Esophagus squamous epithelium (tissue), 5 donors: ENCODE measurements around the gene TRNP1. TPM values are rescaled to one million over a fixed set of nuclear protein-coding genes. Genes with fewer than 3 reads are reported as not detected.
A peak's percentile ranks its signal among the peaks of the same experiment; 100 is the strongest.

Experiments
- DNase-seq: peaks from one replicate; lab custom pipeline; 2025; lab: John Stamatoyannopoulos, UW
- H3K27ac ChIP-seq, 4 donors: fragments of 200-600 bp; sonication (generic); one replicate each; pipeline ENCODE4 v1.5.1; 2016 to 2019; ENCODE audit warnings: mild to moderate bottlenecking in 1 of 4
- H3K27me3 ChIP-seq, 4 donors: fragments of 200-600 bp; sonication (generic); 1 replicate in 3 of 4; 2 replicates in 1 of 4; pipeline versions ENCODE4 v1.5.1 to v1.6.0; 2017 to 2021; ENCODE audit warnings: antibody characterized with exemption in 1 of 4
- H3K36me3 ChIP-seq, 3 donors: fragments of 200-600 bp; sonication (generic); one replicate each; pipeline ENCODE4 v1.5.1; 2016 to 2019
- H3K4me1 ChIP-seq, 3 donors: fragments of 200-600 bp; sonication (generic); one replicate each; pipeline ENCODE4 v1.5.1; 2017 to 2019
- H3K4me3 ChIP-seq, 4 donors: fragments of 200-600 bp; sonication (generic); 1 replicate in 3 of 4; 2 replicates in 1 of 4; pipeline ENCODE4 v1.5.1; 2016 to 2019; ENCODE audit warnings: mild to moderate bottlenecking in 2 of 4, moderate library complexity in 1 of 4
- H3K9me3 ChIP-seq, 3 donors: fragments of 200-600 bp; sonication (generic); one replicate each; pipeline ENCODE4 v1.5.1; 2016 to 2019
- POLR2A ChIP-seq, 4 donors: fragments of 450-650 bp; IDR thresholded peaks; one replicate each; pipeline ENCODE4 v1.6.1; 2017; ENCODE audit warnings: antibody characterized with exemption in 4 of 4, mild to moderate bottlenecking in 4 of 4, moderate library complexity in 3 of 4
- WGBS, 2 donors: methylation state at CpG; one replicate each; pipeline ENCODE4 v1.1.5; 2018; 5-methylcytosine and 5-hydroxymethylcytosine counted together
- intact Hi-C: fragments of 100-400 bp; cut with DNase I; formaldehyde crosslinking; loops from one replicate; pipeline ENCODE4 v1.15.0; 2022
- total RNA-seq, 4 donors: library from RNA; depleted of rRNA; stranded (reverse); fragments of >200 nt; gene quantifications; one replicate each; pipeline ENCODE4 v1.1.0, GENCODE V29; 2016
- TF ChIP-seq, protein P1 (sequence below), 6 experiments: fragments of 450-650 bp in 4 of 6; fragments of 200-600 bp in 2 of 6; sonication (generic) in 2 of 6; IDR thresholded peaks; one replicate each; pipeline ENCODE4 v1.5.1; 2016 to 2019; ENCODE audit warnings: antibody characterized with exemption in 6 of 6, mild to moderate bottlenecking in 4 of 6, moderate library complexity in 4 of 6
- donor health status: DM: yes; HTN: yes; CAD: no.

Gene TRNP1
- total RNA-seq, 4 donors from 2014 or later = 26.9 to 208 (median 64.5) TPM

DNA sequence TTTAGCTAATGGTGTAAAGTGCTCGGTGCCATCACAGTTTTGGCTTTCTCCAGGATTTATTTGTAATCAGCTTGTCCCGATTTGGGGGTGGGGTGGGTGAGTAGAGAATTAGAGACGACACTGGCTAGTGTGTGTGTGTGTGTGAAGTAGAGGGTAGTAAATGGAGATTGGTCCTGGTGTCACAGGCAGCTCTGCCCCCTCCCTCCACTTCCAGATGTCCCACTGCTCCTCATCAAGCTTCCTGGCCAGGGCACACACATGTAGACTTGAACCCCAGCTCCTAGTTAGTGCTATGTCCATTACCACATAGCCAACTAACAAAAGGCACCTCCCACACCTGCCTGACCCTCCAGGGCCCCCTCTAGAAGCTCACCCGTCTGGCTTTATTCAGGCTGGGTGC, 3.2 kb downstream of the TRNP1 start:
- intact Hi-C loops = loop anchor here (5.0 to 10.0 kb wide), 2 partner anchors 36 to 98 kb away; no protein-coding TSS in a partner anchor
- Histone ChIP-seq H3K9me3 (no peaks in the 10 kb centered on the region), H3K27me3 (peaks cover 0 to 45% (median 0%) of the 10 kb centered on the region in 4 donors), H3K4me1 (peaks cover 61 to 88% (median 73%) of the 10 kb centered on the region in 3 donors), H3K36me3 (no peaks in the 10 kb centered on the region), H3K4me3 (peak overlapping the region in 3 of 4 donors; percentile 62 to 90 (median 73)), H3K27ac (peak overlapping the region; percentile 62 to 93 (median 81))
- TF ChIP-seq, protein P1, sequence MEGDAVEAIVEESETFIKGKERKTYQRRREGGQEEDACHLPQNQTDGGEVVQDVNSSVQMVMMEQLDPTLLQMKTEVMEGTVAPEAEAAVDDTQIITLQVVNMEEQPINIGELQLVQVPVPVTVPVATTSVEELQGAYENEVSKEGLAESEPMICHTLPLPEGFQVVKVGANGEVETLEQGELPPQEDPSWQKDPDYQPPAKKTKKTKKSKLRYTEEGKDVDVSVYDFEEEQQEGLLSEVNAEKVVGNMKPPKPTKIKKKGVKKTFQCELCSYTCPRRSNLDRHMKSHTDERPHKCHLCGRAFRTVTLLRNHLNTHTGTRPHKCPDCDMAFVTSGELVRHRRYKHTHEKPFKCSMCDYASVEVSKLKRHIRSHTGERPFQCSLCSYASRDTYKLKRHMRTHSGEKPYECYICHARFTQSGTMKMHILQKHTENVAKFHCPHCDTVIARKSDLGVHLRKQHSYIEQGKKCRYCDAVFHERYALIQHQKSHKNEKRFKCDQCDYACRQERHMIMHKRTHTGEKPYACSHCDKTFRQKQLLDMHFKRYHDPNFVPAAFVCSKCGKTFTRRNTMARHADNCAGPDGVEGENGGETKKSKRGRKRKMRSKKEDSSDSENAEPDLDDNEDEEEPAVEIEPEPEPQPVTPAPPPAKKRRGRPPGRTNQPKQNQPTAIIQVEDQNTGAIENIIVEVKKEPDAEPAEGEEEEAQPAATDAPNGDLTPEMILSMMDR (IDR thresholded peaks at IDR 0.05) = no peak
- TF ChIP-seq POLR2A (IDR thresholded peaks at IDR 0.05) = no peak
- DNase-seq = no peak
- WGBS, 2 donors = 61 to 86% methylated on average over 3 to 4 of the region's 4 CpGs

DNA sequence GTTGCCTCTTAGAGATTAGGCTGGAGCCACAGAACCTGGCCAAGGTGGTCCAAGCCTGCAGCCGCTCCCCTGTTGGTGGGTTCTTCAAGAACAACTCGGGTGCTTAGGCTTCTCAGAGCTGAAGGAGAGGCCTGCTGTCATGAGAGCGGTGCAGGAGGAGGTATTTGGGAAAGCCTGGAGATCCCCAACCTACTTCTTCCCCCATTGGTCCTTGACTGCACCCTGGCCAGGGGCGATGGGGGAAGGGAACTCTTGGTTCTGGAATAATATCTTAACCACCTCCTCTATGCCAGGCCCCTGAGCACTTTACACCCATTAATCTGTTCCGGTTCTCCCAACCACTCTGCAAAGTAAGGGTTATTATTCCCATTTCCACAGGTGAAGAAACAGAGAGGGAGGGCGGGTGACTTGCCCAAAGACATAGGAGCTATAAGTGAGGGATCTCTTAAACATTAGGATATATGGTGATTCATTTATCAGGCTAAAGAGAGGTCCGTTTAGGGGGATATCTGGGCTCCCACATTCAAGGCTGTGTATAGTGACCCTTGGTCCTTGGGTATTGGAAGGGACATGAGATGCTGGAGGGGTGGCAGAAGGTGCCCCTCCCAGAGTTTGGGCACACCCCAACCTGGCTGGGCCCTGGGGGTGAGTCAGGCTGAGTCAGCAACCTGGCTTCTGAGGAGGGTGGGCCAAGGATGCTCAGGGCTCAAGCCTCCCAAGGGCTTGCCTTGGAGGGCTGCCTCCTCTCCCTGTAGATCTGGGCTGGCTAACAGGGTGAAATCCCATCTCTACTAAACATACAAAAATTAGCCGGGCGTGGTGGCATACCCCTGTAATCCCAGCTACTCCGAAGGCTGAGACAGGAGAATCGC, 5.2 kb downstream of the TRNP1 start:
- Histone ChIP-seq H3K9me3 (no peaks in the 10 kb centered on the region), H3K27ac (peak overlapping the region; percentile 72 to 94 (median 92)), H3K27me3 (peaks cover 0 to 25% (median 0%) of the 10 kb centered on the region in 4 donors), H3K4me1 (peaks cover 60 to 97% (median 68%) of the 10 kb centered on the region in 3 donors), H3K4me3 (peak overlapping the region in 3 of 4 donors; percentile 41 to 62 (median 62)), H3K36me3 (peaks cover 0 to 14% (median 0%) of the 10 kb centered on the region in 3 donors)
- TF ChIP-seq, protein P1 (IDR thresholded peaks at IDR 0.05) = no peak
- no peak for TF ChIP-seq POLR2A (IDR thresholded peaks at IDR 0.05)
- WGBS, 2 donors = 43 to 48% methylated on average over 6 to 7 of the region's 11 CpGs
- DNase-seq = no peak
- intact Hi-C loops = loop anchor here (5.0 to 10.0 kb wide), 2 partner anchors 34 to 96 kb away; no protein-coding TSS in a partner anchor

DNA sequence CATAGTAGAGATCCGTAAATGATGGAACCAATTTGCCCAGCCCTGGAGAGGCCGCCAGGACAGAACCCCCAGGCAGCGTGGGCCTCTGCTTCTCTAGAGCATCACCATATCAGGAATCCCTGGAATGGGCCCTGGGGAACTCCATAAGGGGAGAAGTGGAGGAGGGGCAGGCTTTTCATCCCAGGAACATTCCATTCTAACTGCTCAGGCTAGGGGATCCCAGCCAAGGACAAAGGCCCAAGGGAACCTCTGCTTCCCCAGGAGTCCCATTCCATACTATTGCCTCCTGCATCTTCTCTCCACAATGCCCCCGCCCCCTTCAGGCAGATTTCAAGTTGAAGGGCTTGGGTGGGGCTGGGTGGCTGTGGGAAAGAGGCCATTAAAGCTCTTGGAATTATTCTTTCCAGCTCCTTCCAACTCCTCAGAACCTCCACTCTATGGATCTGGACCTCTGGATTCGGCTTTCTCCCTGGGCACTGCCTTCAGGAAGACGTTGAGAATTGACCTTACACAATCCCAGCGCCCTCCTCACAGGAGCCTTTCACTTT, 6.0 kb downstream of the TRNP1 start:
- no peak for DNase-seq
- 36 to 43% methylated on average over 6 to 7 of the region's 7 CpGs for WGBS, 2 donors

DNA sequence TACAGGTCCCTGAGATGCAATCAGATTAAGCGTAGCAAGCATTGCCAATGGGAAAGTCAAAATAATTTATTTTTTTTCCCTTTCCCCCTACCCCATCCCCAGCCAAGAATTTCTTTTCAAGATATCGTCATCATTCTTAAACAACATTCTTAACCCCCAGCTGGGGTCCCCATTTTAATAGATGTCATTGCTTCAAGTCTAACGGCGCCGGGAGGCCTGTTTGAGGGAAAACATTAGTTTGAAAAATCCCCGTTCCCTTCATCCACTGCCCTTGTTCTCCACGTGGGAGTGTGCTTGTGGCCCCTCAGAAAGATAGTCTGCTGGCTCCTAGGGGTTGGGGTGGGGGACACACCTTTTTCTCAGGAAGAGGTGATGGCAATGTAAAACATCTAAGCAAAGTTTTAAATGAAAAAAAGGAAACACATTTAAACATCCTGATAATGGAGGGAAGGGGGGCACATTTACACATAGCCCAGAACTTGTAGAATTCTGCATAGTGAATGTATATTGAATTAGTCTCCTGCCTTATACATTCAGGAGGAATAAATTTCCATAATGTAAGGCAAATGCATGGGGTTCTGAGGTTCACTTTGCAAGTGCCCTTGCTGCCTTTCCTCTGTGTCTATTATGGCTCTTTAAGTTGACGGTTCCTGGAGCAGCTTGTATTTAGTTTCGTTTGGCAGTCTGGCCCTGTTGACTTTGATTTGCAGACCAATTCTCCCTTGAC, 6.8 kb downstream of the TRNP1 start:
- WGBS, 2 donors = 60% methylated on average over 9 of the region's 9 CpGs
- intact Hi-C loops = no loop called here
- H3K27ac ChIP-seq = peak overlapping the region; percentile 72 to 94 (median 92)
- H3K36me3 ChIP-seq = peaks cover 4 to 30% (median 6%) of the 10 kb centered on the region in 3 donors
- no peaks in the 10 kb centered on the region for H3K9me3 ChIP-seq
- H3K27me3 ChIP-seq = peaks cover 0 to 10% (median 0%) of the 10 kb centered on the region in 4 donors
- DNase-seq = no peak
- peaks cover 50 to 100% (median 73%) of the 10 kb centered on the region in 3 donors for H3K4me1 ChIP-seq
- TF ChIP-seq, protein P1 (IDR thresholded peaks at IDR 0.05) = no peak
- no peak for TF ChIP-seq POLR2A (IDR thresholded peaks at IDR 0.05)
- no peak overlapping the region for H3K4me3 ChIP-seq

More for the DNA sequence above, 6.0 kb downstream of the TRNP1 start:
- Histone ChIP-seq H3K27me3 (peaks cover 0 to 18% (median 0%) of the 10 kb centered on the region in 4 donors), H3K27ac (peak overlapping the region; percentile 72 to 94 (median 92)), H3K4me3 (no peak overlapping the region), H3K36me3 (peaks cover 0 to 23% (median 0%) of the 10 kb centered on the region in 3 donors), H3K4me1 (peaks cover 51 to 100% (median 73%) of the 10 kb centered on the region in 3 donors), H3K9me3 (no peaks in the 10 kb centered on the region)
- TF ChIP-seq, protein P1 (IDR thresholded peaks at IDR 0.05) = no peak
- TF ChIP-seq POLR2A (IDR thresholded peaks at IDR 0.05) = peak in 1 of 4 donors; percentile 16
- intact Hi-C loops = loop anchor here (5.0 to 10.0 kb wide), 2 partner anchors 33 to 95 kb away; no protein-coding TSS in a partner anchor
